Activated T-cell treated with anti-CD3 and anti-CD28 coated beads for 4 hours (primary cell): ENCODE results near the gene HSPB1.
"Not testable (repeated sequence)": the region's sequence is repeated elsewhere in the genome, so short reads cannot be mapped to it uniquely, and the experiment has no call there.

Experiments
- DNase-seq: peaks from one replicate; pipeline ENCODE4 v3.0.0-alpha.2; 2020

Gene HSPB1

GRCh38 chr7:76282344-76283253 lies 19.9 kb upstream of the HSPB1 start:
- no peak for DNase-seq

- DNase-seq, result no peak
These were observed 19.0 kb upstream of the HSPB1 start for GRCh38 chr7:76283254-76284159.

DNA sequence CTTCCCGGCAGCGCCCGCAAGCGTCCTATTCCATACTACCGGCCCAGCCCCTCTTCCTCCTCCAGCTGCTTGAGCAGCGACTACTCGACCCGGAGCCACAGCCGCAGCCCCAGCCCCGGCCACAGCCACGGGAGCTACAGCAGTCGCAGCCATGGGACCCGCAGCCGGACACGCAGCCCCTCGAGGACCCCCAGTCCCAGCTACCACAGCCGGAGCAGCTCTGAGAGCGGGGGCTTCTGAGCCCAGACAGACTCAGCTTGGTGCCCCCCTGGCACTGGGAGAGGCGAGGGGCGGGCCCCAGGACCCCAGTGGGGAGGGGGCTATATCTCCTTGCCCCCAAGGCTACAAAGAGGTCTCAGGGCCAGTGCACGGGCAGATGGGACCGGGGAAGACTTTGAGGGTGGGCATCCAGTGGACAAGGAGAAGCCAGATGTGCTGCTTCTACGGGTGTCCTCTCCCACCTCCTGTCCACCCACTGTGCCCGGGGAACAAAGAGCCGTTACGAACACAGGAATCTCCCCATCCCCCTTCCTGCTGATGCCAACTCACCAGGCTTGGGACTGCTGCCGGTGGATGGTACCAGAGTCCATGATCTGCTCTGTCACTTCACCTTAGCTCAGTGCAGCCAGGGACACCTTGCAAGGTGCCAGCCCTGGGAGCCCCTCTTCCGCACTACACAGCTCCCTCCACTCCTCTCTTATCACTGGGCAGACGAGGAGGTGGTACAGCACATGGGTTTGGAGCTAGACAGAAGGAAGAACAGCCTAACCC lies 16.7 kb upstream of the HSPB1 start:
- DNase-seq, result no peak

- no peak for DNase-seq
These were observed 15.6 kb upstream of the HSPB1 start for GRCh38 chr7:76286842-76287403.

DNA sequence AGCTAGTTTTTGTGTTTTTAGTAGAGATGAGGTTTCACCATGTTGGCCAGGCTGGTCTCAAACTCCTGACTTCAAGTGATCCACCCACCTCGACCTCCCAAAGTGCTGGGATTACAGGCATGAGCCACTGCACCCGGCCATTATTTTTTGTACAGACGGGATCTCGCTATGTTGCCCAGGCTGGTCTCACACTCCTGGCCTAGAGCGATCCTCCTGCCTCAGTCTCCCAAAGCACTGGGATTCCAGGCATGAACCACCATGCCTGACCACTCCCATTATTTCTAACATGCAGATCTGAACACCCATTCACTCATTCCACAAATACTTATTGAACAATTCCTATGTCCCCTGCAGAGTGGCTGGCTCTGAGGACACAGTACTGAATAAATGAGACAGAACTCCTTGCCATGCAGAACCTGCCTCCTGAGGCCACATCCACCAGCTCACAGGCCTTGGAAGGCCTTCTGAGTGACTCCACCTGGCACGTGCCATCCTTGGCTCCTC lies 11.6 kb upstream of the HSPB1 start:
- not testable (repeated sequence) for DNase-seq

DNA sequence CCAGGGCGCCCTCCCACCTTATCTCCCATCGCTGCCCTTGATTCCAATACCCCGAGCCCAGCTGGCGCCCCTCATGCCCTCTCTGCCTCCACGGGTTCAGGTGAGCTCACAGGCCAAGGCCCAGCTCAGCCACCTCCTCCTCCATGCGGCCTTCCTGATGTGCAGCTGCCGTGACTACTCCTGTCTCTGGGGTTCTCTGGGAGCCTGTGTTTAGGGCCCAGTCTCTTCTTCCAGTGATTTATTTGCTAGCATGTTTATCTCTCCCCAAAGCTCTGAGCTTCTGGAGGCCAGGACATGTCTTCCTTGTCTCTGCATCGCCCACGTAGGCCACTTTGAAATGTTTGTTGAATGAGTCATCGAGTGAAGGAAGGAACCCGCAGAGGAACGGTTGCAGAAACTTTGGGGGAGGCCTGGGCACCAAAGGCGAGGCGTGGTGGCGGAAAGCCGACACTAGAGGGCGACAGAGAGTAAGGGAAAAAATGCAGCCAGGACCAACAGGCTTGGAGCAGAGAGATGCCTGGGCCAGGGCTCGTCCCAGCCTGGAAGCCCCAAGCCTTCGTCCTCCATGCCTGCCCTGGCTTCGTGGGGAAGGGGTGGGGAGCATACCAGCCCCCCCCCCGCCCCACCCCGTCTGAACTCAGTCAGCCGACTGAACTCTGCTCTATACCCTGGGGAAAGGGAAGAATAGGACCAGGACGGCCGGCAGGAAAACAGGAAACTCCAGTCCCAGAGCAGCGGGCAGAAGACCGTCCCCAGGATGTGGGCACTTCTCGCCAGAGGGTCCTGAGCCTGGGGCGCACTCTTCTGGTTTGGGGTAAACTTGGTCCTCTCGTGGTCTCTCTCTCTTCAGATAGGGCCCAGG lies 10.9 kb upstream of the HSPB1 start:
- peak; percentile 90 for DNase-seq

- no peak for DNase-seq
These were observed 10.3 kb upstream of the HSPB1 start for GRCh38 chr7:76292213-76292573.

DNA sequence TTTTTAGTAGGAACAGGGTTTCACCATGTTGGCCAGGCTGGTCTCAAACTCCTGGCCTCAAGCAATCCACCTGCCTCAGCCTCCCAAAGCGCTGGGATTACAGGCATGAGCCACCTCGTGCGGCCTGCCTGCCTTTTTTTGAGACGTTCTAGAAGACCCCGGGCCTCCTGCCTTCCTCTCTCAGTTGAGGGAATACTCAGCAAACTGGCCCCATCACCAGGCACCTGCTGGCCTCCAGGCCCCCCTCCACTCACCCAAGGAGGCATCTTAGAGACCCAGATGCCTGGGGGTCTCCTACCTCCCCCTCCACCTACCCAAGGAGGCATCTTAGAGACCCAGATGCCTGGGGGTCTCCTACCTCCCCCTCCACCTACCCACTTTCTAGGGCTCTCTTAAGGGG lies 9.6 kb upstream of the HSPB1 start:
- DNase-seq, result not testable (repeated sequence)

DNA sequence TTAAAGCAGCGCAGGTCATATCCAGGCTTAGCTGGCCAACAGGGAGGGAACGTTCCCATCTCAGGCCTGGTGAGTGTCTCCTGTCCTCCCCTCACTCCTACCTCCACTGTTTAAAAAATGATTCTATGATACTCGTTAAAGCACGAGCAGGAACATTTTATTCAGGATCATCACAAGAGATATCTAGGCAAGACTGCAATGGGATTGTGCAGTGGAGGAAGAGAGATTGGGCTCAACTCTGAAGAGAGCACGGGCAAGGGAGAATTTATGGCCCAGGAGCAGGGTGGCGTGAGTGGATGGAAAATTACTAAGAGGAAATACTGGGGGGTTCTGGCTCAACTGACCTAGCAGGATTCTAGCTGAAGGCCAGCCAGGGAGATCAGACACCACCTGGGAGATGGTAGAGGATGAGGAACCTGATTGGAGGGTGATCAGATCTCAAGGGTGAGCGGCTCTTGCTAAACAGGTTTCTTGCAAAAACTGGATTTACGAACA lies 9.0 kb upstream of the HSPB1 start:
- no peak for DNase-seq

GRCh38 chr7:76294344-76295024 lies 8.0 kb upstream of the HSPB1 start:
- no peak for DNase-seq

DNA sequence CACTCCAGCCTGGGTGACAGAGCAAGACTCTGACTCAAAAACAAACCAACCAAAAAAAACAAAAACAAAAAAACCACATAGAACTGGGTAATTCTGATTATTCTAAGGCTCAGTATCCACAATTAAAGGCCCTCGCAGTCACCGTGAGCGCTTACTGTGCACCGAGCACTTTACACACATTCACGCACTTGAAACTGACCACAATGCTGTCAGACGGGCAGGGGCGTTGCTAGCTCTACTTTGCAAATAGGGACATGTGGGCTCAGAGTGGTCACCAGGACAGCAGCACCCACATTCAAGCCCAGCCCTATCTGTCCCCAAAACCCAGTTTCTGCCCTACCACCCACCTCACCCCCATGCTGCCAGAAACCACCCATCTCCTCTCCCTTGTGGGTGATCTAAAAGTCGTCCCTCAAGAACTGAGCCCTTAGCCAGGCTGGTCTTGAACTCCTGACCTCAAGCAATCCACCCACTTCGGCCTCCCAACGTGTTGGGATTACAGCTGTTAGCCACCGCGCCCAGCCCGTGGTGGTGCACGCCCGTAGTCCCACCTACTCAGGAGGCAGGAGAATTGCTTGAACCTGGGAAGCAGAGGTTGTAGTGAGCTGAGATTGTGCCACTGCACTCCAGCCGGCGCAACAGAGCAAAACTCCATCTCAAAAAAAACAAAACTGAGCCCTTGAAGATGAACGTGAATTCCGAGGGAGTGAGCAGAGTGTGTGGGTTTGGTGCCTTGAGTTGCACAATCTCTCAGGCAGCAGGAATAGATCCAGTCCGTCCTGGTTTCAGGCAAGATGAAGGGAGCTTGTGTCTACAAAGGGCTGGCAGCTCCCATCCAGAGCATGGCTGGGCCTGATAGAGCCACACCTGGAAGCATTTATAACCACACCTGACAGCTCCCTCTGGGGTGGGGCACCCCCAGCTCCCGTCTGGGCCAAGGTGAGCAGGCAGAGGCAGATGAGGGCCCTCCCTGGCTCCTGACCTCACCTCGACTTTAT lies 5.4 kb upstream of the HSPB1 start:
- DNase-seq, result no peak

GRCh38 chr7:76300166-76300731 lies 2.2 kb upstream of the HSPB1 start:
- DNase-seq, result no peak

DNA sequence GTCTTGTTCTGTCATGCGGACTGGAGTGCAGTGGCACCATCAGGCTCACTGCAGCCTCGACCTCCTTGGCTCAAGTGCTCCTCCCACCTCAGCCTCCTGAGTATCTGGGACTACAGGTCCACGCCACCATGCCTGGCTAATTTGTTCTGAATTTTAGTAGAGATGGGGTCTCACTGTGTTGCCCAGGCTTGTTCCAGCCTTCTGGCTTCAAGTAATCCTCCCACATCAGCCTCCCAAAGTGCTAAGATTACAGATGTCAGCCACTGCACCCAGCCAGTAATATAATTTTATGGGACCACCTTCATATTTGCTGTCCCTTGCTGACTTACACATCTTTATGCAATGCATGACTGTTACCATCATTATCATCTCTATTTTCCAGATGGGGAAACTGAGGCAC lies 1.5 kb upstream of the HSPB1 start:
- no peak for DNase-seq

GRCh38 chr7:76303202-76304147 lies 1.0 kb downstream of the HSPB1 start:
- peak; percentile 70 for DNase-seq

GRCh38 chr7:76304888-76305375 lies 2.5 kb downstream of the HSPB1 start:
- DNase-seq, result no peak

DNA sequence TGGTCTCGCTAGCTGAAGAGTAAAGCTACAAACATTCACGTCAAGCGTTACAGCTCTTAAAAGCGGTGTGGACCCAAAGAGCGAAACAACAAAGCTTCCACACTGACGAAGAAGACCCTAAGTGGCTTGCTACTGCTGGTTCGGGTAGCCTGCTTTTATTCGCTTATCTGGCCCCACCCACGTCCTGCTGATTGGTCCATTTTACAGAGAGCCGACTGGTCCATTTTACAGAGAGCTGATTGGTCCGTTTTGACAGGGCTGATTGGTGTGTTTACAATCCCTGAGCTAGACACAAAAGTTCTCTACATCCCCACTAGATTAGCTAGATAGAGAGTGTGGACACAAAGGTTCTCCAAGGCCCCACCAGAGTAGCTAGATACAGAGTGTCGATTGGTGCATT lies 6.4 kb downstream of the HSPB1 start:
- not testable (repeated sequence) for DNase-seq

DNA sequence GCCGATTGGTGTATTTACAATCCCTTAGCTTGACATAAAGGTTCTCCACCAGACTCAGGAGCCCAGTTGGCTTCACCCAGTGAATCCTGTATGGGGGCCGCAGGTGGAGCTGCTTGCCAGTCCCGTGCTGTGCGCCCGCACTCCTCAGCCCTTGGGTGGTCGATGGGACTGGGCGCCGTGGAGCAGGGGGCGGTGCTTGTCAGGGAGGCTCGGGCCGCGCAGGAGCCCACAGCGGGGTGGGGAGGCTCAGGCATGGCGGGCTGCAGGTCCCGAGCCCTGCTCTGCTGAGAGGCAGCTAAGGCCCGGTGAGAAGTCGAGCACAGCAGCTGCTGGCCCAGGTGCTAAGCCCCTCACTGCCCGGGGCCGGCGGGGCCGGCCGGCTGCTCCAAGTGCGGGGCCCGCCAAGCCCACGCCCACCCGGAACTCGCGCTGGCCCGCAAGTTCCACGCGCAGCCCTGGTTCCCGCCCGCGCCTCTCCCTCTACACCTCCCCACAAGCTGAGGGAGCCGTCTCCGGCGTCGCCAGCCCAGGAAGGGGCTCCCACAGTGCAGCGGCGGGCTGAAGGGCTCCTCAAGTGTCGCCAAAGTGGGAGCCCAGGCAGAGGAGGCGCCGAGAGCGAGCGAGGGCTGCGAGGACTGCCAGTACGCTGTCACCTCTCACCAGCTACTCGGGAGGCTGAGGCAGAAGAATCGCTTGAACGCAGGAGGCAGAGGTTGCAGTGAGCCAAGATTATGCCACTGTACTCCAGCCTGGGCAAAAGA lies 7.0 kb downstream of the HSPB1 start:
- not testable (repeated sequence) for DNase-seq
